Endometrial microvascular endothelial cells (primary cell): ENCODE data around the gene BEST3. TPM values are rescaled to one million over a fixed set of nuclear protein-coding genes. Genes with fewer than 3 reads are reported as not detected.

ENCODE experiments used
- in situ Hi-C: cut with HindIII; loops from 2 replicates; pipeline ENCODE4 v1.10.0; 2017; ENCODE audit warnings: low sequenced_read_pairs, low pct_unique_long_range_greater_than_20kb; ENCODE audit errors: inconsistent ontology term
- total RNA-seq: library from RNA; depleted of rRNA; stranded (reverse); fragments of >200 nt; gene quantifications from one replicate; pipeline ENCODE4 v1.2.3, GENCODE V29; 2015; ENCODE audit errors: inconsistent ontology term

Gene BEST3
- total RNA-seq, result not detected

- in situ Hi-C loops, result no loop called here
These were observed at the start of gene BEST3 for GRCh38 chr12:69698769-69699540. Gene BEST3, minus strand, starts transcription at chr12:69699303. Its CDS starts 1,505 bp downstream, at chr12:69697798.

- in situ Hi-C loops, result no loop called here
These were observed 45.0 kb upstream of the BEST3 start for GRCh38 chr12:69744109-69744508.

- in situ Hi-C loops, result no loop called here
These were observed 40.4 kb upstream of the BEST3 start for GRCh38 chr12:69739287-69740191.

GRCh38 chr12:69738351-69739286 lies 39.5 kb upstream of the BEST3 start, which contains the start of gene RAB3IP:
Gene RAB3IP, plus strand, starts transcription at chr12:69738860. Its CDS starts 16,549 bp downstream, at chr12:69755409.
- in situ Hi-C loops, result no loop called here

- in situ Hi-C loops, result no loop called here
These were observed 34.5 kb upstream of the BEST3 start for GRCh38 chr12:69733638-69734037.

- in situ Hi-C loops, result no loop called here
These were observed 33.0 kb upstream of the BEST3 start for GRCh38 chr12:69732088-69732487.

GRCh38 chr12:69726922-69727321 lies 27.8 kb upstream of the BEST3 start:
- in situ Hi-C loops, result no loop called here

- in situ Hi-C loops, result no loop called here
These were observed 21.6 kb upstream of the BEST3 start for GRCh38 chr12:69720750-69721149.

GRCh38 chr12:69719336-69720316 lies 20.5 kb upstream of the BEST3 start:
- in situ Hi-C loops, result no loop called here

GRCh38 chr12:69714542-69714941 lies 15.4 kb upstream of the BEST3 start:
- in situ Hi-C loops, result no loop called here

GRCh38 chr12:69712826-69713225 lies 13.7 kb upstream of the BEST3 start:
- in situ Hi-C loops, result no loop called here

GRCh38 chr12:69708649-69709048 lies 9.5 kb upstream of the BEST3 start:
- in situ Hi-C loops, result no loop called here

GRCh38 chr12:69704357-69704756 lies 5.3 kb upstream of the BEST3 start:
- in situ Hi-C loops, result no loop called here

- in situ Hi-C loops, result no loop called here
These were observed 4.1 kb upstream of the BEST3 start for GRCh38 chr12:69703146-69703642.

GRCh38 chr12:69701826-69702225 lies 2.7 kb upstream of the BEST3 start:
- in situ Hi-C loops, result no loop called here

- in situ Hi-C loops, result no loop called here
These were observed 1.0 kb downstream of the BEST3 start for GRCh38 chr12:69698054-69698453.

- in situ Hi-C loops, result no loop called here
These were observed 5.0 kb downstream of the BEST3 start for GRCh38 chr12:69694123-69694522.
